ENCODE measurements around the gene MIA. TPM values are rescaled to one million over a fixed set of nuclear protein-coding genes. Genes with fewer than 3 reads are reported as not detected.

MIA gene
- total and polyA plus RNA-seq, 2 of the 8 experiments (the other 6 are each of a cell fraction or from before 2014, with no cell fraction given) = not detected

GRCh38 chr19:40778706-40779284 lies 3.5 kb downstream of the MIA start (continued):
- TF ChIP-seq JUN (IDR thresholded peaks at IDR 0.05; ENCODE audit: low read depth, low read length) (no peak), TBP (IDR thresholded peaks at IDR 0.05; ENCODE audit: low read depth, low read length) (no peak), SUZ12 (IDR thresholded peaks at IDR 0.05; ENCODE audit: low read length) (no peak), POU5F1 (IDR thresholded peaks at IDR 0.05; ENCODE audit: low read depth, low read length) (0 out of 2 replicates have a peak, but pooled peaks have one; percentile 43), GTF2F1 (IDR thresholded peaks at IDR 0.05; ENCODE audit: borderline replicate concordance, low read depth, low read length) (no peak), TAF7 (optimal IDR thresholded peaks at IDR 0.05; ENCODE audit: borderline replicate concordance, low read depth, low read length) (no peak)

Data from H1 (cell line).